GM23338 (cell line): Measurements from ENCODE around the gene ADCY7. TPM values are rescaled to one million over a fixed set of nuclear protein-coding genes. Genes with fewer than 3 reads are reported as not detected.

ENCODE experiments used
- ATAC-seq: fragments of 200-7000 bp; cut with Tn5 transposase; 3 replicates; pipeline ENCODE4 v1.9.1; 2020
- DNase-seq: peaks from one replicate; pipeline ENCODE4 v3.0.0-alpha.2; 2015; ENCODE audit warnings: low spot score
- H2AFZ ChIP-seq: fragments of 200-600 bp; sonication (generic); 2 replicates; pipeline ENCODE4 v1.8.0; 2016; ENCODE audit warnings: antibody characterized with exemption, mild to moderate bottlenecking, moderate library complexity
- H3F3A ChIP-seq: fragments of 200-600 bp; sonication (generic); replicated peaks from 2 replicates; pipeline ENCODE4 v1.8.0; 2017; ENCODE audit warnings: antibody characterized with exemption, mixed run types, low read depth
- H3K27ac ChIP-seq: fragments of 200-600 bp; sonication (generic); 2 replicates; pipeline ENCODE4 v1.6.1; 2016; ENCODE audit warnings: low read depth
- H3K27me3 ChIP-seq: fragments of 200-600 bp; sonication (generic); 2 replicates; pipeline ENCODE4 v1.8.0; 2016; ENCODE audit warnings: mild to moderate bottlenecking, mixed run types, moderate library complexity; ENCODE audit not compliant: insufficient read depth
- H3K36me3 ChIP-seq: fragments of 200-600 bp; sonication (generic); 2 replicates; pipeline ENCODE4 v1.8.0; 2016; ENCODE audit warnings: mild to moderate bottlenecking; ENCODE audit not compliant: insufficient read depth
- H3K4me1 ChIP-seq: fragments of 200-600 bp; sonication (generic); 2 replicates; pipeline ENCODE4 v1.8.0; 2016; ENCODE audit warnings: mild to moderate bottlenecking, moderate library complexity; ENCODE audit not compliant: insufficient read depth
- H3K4me2 ChIP-seq: fragments of 200-600 bp; sonication (generic); 2 replicates; pipeline ENCODE4 v1.7.1; 2017; ENCODE audit warnings: mixed run types
- H3K4me3 ChIP-seq: fragments of 200-600 bp; sonication (generic); 2 replicates; pipeline ENCODE4 v1.6.1; 2016; ENCODE audit warnings: mixed run types
- H3K79me2 ChIP-seq: fragments of 200-600 bp; sonication (generic); replicated peaks from 2 replicates; pipeline ENCODE4 v1.8.0; 2017; ENCODE audit warnings: mild to moderate bottlenecking; ENCODE audit not compliant: insufficient read depth
- H3K9me2 ChIP-seq: fragments of 200-600 bp; sonication (generic); 2 replicates; pipeline ENCODE4 v1.8.0; 2017; ENCODE audit not compliant: insufficient read depth
- H4K20me1 ChIP-seq: fragments of 200-600 bp; sonication (generic); replicated peaks from 2 replicates; pipeline ENCODE4 v1.8.0; 2017; ENCODE audit warnings: mild to moderate bottlenecking; ENCODE audit not compliant: insufficient read depth
- H3K27ac Mint-ChIP-seq: 2 replicates; pipeline ENCODE4 v1.8.0; 2020; ENCODE audit warnings: inconsistent platforms, mild to moderate bottlenecking, moderate library complexity, mixed read lengths
- H3K27me3 Mint-ChIP-seq: 3 replicates; pipeline ENCODE4 v1.8.0; 2022; ENCODE audit warnings: low read depth, mild to moderate bottlenecking, moderate library complexity, mixed read lengths, inconsistent platforms; ENCODE audit not compliant: insufficient read depth, poor library complexity
- H3K36me3 Mint-ChIP-seq: 3 replicates; pipeline ENCODE4 v1.8.0; 2021; ENCODE audit warnings: low read depth, mild to moderate bottlenecking, inconsistent platforms, moderate library complexity, mixed read lengths
- H3K4me1 Mint-ChIP-seq: 3 replicates; pipeline ENCODE4 v1.8.0; 2020; ENCODE audit warnings: mild to moderate bottlenecking, inconsistent platforms, mixed read lengths
- H3K4me3 Mint-ChIP-seq: 3 replicates; pipeline ENCODE4 v1.8.0; 2021; ENCODE audit warnings: moderate library complexity, mild to moderate bottlenecking, inconsistent platforms, mixed read lengths
- H3K9me3 Mint-ChIP-seq: 3 replicates; pipeline ENCODE4 v1.8.0; 2020; ENCODE audit warnings: moderate library complexity, mild to moderate bottlenecking, inconsistent platforms, mixed read lengths
- CREB1 ChIP-seq: fragments of 250-450 bp; sonication (Bioruptor Pico); IDR thresholded peaks from 2 replicates; pipeline ENCODE4 v1.5.0; 2020; ENCODE audit warnings: low read depth, mild to moderate bottlenecking, moderate library complexity
- CTCF ChIP-seq, 2 experiments: fragments of 200-600 bp in 1 of 2; sonication (generic) in 1 of 2; conservative IDR thresholded peaks; 2 replicates each; pipeline versions ENCODE4 v1.5.1 to v1.6.1; 2016 to 2017; ENCODE audit warnings: antibody characterized with exemption in 2 of 2, low read depth in 2 of 2, mild to moderate bottlenecking in 2 of 2, moderate library complexity in 1 of 2
- EZH2 ChIP-seq: fragments of 200-600 bp; sonication (generic); IDR thresholded peaks from one replicate; pipeline ENCODE4 v1.8.0; 2017; ENCODE audit warnings: antibody characterized with exemption, mild to moderate bottlenecking, low read depth; ENCODE audit not compliant: unreplicated experiment
- EZH2phosphoT487 ChIP-seq: fragments of 200-600 bp; sonication (generic); IDR thresholded peaks from one replicate; pipeline ENCODE4 v1.8.1; 2018; ENCODE audit warnings: antibody characterized with exemption; ENCODE audit not compliant: unreplicated experiment
- JUNB ChIP-seq: IDR thresholded peaks from one replicate; pipeline ENCODE4 v1.6.1; 2016; ENCODE audit warnings: antibody characterized with exemption; ENCODE audit not compliant: unreplicated experiment
- NANOG ChIP-seq: IDR thresholded peaks from 2 replicates; pipeline ENCODE4 v1.6.1; 2016; ENCODE audit warnings: antibody characterized with exemption, borderline replicate concordance
- POLR2AphosphoS5 ChIP-seq: IDR thresholded peaks from 2 replicates; pipeline ENCODE4 v1.6.1; 2016; ENCODE audit warnings: antibody characterized with exemption, low read depth
- STAT1 ChIP-seq: IDR thresholded peaks from one replicate; pipeline ENCODE4 v1.6.1; 2016; ENCODE audit warnings: antibody characterized with exemption; ENCODE audit not compliant: unreplicated experiment
- ZNF114 ChIP-seq: fragments of 250-450 bp; sonication (Bioruptor Pico); IDR thresholded peaks from 2 replicates; pipeline ENCODE4 v1.5.0; 2020; ENCODE audit warnings: mild to moderate bottlenecking, moderate library complexity
- ZNF331 ChIP-seq: fragments of 250-450 bp; sonication (Bioruptor Pico); IDR thresholded peaks from 2 replicates; pipeline ENCODE4 v1.5.0; 2020; ENCODE audit warnings: low read depth, mild to moderate bottlenecking, moderate library complexity
- polyA plus RNA-seq: library from polyadenylated mRNA; unstranded; fragments of >200 nt; fragmentation: Nextera tagmentation; extraction: Ambion mirVana; gene quantifications from 2 replicates; pipeline ENCODE4 v1.2.1, GENCODE V29; 2016
- total RNA-seq: library from RNA; depleted of rRNA; stranded (reverse); fragments of >200 nt; shearing (Covaris generic); gene quantifications from 2 replicates; pipeline ENCODE4 v1.2.3, GENCODE V29; 2014
- TF ChIP-seq, protein P1 (sequence below): fragments of 250-450 bp; sonication (Bioruptor Pico); IDR thresholded peaks from 2 replicates; pipeline ENCODE4 v1.5.0; 2020; ENCODE audit warnings: mild to moderate bottlenecking, moderate library complexity
- TF ChIP-seq, protein P2 (sequence below): IDR thresholded peaks from one replicate; pipeline ENCODE4 v1.6.1; 2018; ENCODE audit warnings: antibody characterized with exemption; ENCODE audit not compliant: unreplicated experiment
- TF ChIP-seq, protein P3 (sequence below): IDR thresholded peaks from 2 replicates; pipeline ENCODE4 v1.6.1; 2016; ENCODE audit warnings: antibody characterized with exemption

The ADCY7 gene
- total and polyA plus RNA-seq, 2 experiments from 2014 or later, result 2.4 to 10.5 TPM

DNA sequence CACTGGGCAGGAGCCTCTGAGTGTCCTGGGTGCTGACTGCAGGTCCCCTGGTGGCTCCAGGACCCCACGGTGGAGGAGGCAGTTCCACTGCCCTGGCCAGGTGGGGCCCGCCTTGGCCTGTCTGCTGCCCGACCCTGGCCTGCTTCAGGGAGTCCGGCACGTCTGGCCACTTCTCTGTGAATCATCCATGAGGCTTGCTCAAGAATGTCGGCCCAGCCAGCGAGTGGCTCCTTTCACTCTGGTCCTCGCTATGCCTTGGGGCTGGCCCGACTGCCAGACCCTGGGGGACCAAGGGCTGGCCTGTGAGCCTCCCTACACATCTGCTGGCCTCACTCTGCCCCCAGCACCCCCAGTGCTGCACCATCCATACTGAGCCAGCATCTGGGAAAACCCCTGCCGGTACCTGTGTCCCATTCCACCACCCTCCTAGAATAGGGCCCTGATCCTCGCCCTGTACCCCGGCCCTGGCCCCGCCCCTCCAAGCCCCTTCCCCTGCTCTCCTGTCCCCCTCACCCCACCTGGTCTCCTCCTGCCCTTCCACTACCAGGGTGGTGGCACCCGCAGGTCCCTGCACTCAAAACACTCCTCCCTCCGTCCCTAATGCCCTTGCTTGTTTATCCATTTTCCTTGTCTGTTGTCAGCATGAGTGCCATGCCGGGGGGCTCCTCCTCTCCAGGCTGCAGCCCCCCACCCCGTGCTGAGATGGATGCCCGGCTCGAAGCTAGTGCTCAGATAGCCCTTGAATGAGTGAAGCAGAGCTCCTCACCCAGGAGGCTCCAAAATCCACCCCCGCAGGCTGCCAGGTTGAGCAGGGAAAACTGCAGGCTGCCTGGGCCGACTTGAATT, 35.5 kb downstream of the ADCY7 start:
- Histone ChIP-seq H3K27me3 (no peaks in the 10 kb centered on the region), H3K27ac (no peak overlapping the region), H3K4me1 (no peaks in the 10 kb centered on the region), H3K36me3 (no peaks in the 10 kb centered on the region), H2AFZ (no peak overlapping the region), H3K4me3 (no peak overlapping the region), H3K4me2 (no peak overlapping the region), H3K79me2 (no peaks in the 10 kb centered on the region), H3F3A (no peaks in the 10 kb centered on the region), H3K9me2 (no peaks in the 10 kb centered on the region), H4K20me1 (no peaks in the 10 kb centered on the region)
- DNase-seq, result no peak
- Mint-ChIP-seq H3K9me3 (no peaks in the 10 kb centered on the region; the same call in 2 of the 3 replicates), H3K36me3 (no peaks in the 10 kb centered on the region), H3K4me3 (no peak overlapping the region), H3K27ac (no peak overlapping the region), H3K27me3 (peaks cover 4% of the 10 kb centered on the region), H3K4me1 (no peaks in the 10 kb centered on the region)
- ATAC-seq, result no peak
- TF ChIP-seq ZNF331, result no peak
- TF ChIP-seq, protein P1, sequence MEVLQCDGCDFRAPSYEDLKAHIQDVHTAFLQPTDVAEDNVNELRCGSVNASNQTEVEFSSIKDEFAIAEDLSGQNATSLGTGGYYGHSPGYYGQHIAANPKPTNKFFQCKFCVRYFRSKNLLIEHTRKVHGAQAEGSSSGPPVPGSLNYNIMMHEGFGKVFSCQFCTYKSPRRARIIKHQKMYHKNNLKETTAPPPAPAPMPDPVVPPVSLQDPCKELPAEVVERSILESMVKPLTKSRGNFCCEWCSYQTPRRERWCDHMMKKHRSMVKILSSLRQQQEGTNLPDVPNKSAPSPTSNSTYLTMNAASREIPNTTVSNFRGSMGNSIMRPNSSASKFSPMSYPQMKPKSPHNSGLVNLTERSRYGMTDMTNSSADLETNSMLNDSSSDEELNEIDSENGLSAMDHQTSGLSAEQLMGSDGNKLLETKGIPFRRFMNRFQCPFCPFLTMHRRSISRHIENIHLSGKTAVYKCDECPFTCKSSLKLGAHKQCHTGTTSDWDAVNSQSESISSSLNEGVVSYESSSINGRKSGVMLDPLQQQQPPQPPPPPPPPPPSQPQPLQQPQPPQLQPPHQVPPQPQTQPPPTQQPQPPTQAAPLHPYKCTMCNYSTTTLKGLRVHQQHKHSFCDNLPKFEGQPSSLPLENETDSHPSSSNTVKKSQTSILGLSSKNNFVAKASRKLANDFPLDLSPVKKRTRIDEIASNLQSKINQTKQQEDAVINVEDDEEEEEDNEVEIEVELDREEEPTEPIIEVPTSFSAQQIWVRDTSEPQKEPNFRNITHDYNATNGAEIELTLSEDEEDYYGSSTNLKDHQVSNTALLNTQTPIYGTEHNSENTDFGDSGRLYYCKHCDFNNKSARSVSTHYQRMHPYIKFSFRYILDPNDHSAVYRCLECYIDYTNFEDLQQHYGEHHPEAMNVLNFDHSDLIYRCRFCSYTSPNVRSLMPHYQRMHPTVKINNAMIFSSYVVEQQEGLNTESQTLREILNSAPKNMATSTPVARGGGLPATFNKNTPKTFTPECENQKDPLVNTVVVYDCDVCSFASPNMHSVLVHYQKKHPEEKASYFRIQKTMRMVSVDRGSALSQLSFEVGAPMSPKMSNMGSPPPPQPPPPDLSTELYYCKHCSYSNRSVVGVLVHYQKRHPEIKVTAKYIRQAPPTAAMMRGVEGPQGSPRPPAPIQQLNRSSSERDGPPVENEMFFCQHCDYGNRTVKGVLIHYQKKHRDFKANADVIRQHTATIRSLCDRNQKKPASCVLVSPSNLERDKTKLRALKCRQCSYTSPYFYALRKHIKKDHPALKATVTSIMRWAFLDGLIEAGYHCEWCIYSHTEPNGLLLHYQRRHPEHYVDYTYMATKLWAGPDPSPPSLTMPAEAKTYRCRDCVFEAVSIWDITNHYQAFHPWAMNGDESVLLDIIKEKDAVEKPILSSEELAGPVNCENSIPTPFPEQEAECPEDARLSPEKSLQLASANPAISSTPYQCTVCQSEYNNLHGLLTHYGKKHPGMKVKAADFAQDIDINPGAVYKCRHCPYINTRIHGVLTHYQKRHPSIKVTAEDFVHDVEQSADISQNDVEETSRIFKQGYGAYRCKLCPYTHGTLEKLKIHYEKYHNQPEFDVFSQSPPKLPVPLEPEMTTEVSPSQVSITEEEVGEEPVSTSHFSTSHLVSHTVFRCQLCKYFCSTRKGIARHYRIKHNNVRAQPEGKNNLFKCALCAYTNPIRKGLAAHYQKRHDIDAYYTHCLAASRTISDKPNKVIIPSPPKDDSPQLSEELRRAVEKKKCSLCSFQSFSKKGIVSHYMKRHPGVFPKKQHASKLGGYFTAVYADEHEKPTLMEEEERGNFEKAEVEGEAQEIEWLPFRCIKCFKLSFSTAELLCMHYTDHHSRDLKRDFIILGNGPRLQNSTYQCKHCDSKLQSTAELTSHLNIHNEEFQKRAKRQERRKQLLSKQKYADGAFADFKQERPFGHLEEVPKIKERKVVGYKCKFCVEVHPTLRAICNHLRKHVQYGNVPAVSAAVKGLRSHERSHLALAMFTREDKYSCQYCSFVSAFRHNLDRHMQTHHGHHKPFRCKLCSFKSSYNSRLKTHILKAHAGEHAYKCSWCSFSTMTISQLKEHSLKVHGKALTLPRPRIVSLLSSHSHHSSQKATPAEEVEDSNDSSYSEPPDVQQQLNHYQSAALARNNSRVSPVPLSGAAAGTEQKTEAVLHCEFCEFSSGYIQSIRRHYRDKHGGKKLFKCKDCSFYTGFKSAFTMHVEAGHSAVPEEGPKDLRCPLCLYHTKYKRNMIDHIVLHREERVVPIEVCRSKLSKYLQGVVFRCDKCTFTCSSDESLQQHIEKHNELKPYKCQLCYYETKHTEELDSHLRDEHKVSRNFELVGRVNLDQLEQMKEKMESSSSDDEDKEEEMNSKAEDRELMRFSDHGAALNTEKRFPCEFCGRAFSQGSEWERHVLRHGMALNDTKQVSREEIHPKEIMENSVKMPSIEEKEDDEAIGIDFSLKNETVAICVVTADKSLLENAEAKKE, result no peak
- TF ChIP-seq STAT1, result no peak
- TF ChIP-seq CTCF (conservative IDR thresholded peaks at IDR 0.05; ENCODE audit: low read depth in 2 of 2), result no peak
- TF ChIP-seq EZH2, result no peak
- no peak for TF ChIP-seq JUNB
- no peak for TF ChIP-seq ZNF114 (CRISPR knock-in tag)
- no peak for TF ChIP-seq NANOG
- no peak for TF ChIP-seq CREB1 (CRISPR knock-in tag)
- TF ChIP-seq, protein P2, sequence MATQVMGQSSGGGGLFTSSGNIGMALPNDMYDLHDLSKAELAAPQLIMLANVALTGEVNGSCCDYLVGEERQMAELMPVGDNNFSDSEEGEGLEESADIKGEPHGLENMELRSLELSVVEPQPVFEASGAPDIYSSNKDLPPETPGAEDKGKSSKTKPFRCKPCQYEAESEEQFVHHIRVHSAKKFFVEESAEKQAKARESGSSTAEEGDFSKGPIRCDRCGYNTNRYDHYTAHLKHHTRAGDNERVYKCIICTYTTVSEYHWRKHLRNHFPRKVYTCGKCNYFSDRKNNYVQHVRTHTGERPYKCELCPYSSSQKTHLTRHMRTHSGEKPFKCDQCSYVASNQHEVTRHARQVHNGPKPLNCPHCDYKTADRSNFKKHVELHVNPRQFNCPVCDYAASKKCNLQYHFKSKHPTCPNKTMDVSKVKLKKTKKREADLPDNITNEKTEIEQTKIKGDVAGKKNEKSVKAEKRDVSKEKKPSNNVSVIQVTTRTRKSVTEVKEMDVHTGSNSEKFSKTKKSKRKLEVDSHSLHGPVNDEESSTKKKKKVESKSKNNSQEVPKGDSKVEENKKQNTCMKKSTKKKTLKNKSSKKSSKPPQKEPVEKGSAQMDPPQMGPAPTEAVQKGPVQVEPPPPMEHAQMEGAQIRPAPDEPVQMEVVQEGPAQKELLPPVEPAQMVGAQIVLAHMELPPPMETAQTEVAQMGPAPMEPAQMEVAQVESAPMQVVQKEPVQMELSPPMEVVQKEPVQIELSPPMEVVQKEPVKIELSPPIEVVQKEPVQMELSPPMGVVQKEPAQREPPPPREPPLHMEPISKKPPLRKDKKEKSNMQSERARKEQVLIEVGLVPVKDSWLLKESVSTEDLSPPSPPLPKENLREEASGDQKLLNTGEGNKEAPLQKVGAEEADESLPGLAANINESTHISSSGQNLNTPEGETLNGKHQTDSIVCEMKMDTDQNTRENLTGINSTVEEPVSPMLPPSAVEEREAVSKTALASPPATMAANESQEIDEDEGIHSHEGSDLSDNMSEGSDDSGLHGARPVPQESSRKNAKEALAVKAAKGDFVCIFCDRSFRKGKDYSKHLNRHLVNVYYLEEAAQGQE, result no peak
- TF ChIP-seq EZH2phosphoT487, result no peak
- TF ChIP-seq, protein P3, sequence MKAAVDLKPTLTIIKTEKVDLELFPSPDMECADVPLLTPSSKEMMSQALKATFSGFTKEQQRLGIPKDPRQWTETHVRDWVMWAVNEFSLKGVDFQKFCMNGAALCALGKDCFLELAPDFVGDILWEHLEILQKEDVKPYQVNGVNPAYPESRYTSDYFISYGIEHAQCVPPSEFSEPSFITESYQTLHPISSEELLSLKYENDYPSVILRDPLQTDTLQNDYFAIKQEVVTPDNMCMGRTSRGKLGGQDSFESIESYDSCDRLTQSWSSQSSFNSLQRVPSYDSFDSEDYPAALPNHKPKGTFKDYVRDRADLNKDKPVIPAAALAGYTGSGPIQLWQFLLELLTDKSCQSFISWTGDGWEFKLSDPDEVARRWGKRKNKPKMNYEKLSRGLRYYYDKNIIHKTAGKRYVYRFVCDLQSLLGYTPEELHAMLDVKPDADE, result no peak
- TF ChIP-seq POLR2AphosphoS5, result no peak
